DMS53 (cell line): ENCODE measurements around the gene PRKCD.

Experiments used
- DNase-seq: peaks from one replicate; lab custom pipeline; 2025; lab: John Stamatoyannopoulos, UW

The PRKCD gene

DNA sequence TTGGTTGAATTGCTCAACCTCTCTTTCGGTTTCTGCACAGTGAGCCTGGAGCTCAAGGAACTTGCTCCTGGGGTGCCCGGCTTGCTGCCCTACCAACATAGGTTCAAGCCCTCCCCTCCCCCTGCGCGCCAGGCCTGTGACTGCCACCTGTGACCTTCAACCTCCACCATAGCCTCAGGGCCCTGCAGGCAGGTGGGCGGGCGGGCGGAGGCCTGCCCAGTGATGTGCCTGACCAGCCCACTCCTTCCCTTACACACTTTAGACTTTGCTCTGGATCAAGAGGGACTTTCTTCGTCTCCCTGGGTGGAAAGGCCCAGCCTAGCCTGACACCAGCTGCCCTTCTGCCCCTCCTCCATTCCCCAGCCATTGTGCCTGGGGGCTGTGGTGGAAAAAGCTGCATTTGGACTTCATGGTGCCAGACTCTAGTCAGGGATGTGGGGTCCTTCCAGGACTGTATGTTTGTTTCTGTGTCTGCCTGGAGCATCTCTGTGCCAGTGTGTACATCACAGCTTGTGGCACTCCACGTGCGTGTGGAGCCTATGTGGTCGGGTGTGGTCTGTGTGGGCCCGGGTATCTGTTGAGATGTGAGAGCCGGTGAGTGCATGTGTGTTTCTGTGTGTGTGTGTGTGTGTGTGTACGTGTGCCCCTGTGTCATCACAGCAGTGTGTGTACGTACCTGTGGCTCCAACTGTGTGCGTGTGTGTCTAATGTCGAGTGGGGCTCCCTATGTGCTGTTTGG, 9.5 kb downstream of the PRKCD start:
- DNase-seq = no peak

DNA sequence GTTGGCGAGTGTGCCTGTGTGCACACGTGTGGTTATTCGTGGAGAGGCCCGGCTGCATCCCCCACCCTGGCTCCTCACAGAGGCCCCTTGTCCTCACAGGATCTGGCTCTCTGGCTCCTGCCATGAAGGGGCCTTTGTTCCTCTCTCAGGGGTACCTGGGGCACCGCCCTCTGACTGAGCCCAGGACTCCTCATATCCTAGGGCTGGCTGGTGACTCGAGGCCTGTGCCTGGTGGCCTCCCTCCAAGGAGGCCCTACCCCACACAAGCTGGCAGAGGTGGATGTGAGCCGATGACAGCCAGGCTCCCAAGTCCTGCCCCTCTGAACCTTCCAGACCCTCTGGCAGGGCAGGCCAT, 10.0 kb downstream of the PRKCD start:
- no peak for DNase-seq

DNA sequence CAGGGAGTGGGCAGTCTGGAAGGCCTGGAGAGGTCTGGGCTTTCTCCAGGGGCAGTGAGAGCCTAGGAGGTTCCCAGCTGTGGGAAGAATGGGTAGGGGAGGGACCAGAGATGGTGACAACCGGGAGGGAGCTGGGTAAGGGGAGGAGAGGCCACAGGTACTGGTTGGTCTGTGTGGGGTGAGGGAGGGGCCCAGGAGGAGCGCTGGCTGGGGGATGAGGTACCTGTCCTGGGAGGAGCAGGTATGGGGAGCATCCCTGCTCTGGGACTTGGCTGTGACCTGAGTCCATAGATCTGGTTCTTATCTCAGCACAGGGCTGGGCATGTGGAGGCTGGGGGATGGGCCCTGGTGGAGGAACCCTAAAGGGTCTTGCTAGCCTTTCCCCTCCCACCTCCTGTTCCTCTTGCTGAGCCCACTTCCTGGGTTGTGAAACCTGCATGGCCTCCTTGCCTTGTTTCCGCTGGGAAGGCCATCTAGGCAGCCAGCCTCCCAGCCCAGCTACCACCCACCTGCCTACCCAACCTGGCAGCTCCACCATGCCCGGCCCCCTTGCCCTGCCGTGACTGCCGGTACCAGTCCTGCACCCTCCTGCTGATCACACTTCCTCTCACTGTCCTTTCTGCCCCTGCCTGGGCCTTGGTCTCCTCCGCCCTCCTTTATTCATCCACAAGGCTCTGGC, 11.0 kb downstream of the PRKCD start:
- no peak for DNase-seq

DNA sequence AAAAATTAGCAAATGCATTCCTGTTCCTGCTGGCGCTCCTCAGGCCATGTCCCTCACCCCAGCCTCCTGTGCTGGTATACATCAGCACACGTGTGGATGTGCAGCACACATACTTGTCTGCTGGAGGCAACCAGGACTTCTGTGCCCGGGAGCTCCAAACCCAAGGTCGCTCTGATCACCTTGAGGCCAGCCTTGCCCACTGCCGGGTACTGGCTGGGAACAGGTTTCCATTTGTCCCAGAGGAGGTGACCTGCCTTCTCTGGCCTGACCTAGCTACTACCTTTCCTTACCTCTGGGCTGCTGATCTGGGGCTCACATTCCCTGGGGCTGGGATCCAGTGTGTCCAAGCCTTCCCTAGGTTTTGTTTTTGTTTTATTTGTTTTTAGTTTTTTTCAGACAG, 12.1 kb downstream of the PRKCD start:
- DNase-seq = no peak

DNA sequence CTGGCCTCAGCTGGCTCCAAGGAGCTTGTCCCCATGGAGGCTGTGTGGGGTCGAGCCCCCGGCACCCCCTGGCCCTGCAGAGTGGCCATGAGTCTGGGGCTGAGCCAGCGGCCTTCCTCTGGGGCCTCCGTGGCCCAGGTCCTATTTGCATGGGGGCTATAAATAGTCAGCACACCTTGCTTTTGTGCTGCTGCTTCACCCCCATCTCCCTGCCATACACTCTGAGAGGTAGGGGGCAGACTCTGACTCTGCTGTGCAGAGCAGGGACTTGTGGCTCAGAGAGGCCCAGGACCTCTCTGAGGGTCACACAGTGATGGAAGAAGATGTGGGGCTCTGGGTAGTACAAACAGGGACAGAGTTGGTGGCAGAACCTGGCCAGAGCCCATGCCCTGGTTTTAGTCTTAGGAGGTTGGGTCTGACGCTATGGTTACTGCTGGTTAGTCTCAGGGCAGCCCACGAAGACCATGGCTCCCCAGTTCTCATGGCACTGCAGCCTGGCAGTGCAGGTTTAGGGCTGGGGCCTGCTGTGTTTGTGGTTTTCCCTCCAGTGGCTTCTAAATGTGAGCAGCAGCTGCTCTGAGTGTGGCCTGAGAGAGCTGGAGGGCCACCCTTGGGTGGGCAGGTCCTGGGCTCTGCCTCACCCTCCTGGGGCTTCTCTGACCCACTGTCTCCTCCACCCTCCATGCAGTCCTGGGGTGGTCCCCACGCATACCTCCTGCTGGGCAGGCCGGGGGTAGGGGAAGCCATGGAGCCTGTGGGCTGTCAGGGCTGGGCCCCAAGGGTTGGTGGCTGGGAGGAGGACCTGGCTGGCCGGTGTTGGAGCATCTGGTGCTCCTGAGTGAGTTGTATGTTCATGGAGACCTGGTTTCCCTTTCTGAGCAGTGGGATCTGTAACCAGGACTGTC, 13.6 kb downstream of the PRKCD start:
- DNase-seq = no peak

DNA sequence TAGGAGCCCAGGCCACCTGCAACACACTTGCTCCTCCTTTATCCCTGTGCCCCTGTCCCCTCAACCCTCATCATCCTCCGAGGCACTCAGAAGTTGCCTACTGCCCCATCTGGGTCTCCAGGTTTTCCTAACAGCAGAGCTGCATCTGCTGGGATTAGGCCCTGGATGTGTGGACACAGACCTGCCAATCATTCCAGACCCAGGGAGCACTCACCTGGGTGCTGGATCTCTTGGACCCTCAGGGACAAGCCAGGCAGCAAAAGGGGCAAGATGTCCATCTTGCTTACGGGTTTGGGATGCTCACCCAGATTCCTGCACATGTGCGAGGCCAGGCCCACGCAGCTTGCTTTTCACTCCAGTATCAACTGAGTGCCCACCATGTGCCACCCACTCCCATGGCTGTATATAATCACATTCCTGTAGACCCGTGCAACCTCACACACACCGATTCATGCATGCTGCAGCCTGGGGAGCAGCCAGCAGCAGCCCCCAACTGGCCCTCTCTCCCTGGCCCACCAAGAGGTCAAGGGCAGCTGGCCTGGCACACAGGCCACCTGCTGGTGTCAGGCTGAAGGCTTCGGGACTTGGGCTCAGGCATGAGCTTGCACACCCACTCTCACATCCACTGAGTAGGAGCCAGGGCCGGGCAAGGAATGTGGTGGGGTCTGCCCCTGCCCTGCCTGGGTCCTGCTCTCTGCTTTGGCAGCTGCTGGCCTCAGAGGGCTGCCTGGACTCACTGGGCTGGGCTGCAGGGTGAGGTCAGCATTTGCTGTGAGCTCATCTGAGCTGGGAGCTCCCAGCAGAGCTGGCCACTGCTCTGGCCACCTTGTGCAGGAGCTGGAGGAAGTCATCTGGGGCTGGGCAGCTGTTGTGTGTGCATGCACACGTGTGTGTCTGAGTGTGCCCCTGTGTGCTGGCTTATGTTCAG, 14.9 kb downstream of the PRKCD start:
- no peak for DNase-seq

DNA sequence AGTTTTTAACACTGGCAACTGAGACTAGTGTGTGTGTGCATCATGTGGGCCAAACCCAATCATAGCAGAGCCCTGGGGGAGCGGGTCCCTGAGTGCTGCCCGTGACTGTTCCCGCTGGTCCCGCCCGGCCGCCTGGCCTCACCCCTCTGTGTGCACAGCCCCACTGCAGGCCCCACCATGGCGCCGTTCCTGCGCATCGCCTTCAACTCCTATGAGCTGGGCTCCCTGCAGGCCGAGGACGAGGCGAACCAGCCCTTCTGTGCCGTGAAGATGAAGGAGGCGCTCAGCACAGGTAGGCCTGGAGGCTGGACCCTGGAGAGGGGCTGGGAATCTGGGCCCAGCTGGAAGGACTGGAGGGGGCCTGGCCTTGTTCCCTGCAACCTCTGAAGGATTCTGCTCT, 17.2 kb downstream of the PRKCD start:
- no peak for DNase-seq

DNA sequence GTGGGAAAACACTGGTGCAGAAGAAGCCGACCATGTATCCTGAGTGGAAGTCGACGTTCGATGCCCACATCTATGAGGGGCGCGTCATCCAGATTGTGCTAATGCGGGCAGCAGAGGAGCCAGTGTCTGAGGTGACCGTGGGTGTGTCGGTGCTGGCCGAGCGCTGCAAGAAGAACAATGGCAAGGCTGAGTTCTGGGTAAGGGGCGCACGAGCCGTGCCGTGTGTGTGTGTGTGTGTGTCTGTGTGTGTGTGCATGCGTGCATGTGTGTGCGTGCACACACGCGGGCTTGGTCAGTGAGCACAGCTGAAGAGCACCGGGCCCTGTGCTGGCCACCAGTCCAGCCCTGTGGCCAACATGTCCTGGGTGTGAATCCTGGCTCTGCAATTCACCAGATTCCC, 18.6 kb downstream of the PRKCD start:
- no peak for DNase-seq

DNA sequence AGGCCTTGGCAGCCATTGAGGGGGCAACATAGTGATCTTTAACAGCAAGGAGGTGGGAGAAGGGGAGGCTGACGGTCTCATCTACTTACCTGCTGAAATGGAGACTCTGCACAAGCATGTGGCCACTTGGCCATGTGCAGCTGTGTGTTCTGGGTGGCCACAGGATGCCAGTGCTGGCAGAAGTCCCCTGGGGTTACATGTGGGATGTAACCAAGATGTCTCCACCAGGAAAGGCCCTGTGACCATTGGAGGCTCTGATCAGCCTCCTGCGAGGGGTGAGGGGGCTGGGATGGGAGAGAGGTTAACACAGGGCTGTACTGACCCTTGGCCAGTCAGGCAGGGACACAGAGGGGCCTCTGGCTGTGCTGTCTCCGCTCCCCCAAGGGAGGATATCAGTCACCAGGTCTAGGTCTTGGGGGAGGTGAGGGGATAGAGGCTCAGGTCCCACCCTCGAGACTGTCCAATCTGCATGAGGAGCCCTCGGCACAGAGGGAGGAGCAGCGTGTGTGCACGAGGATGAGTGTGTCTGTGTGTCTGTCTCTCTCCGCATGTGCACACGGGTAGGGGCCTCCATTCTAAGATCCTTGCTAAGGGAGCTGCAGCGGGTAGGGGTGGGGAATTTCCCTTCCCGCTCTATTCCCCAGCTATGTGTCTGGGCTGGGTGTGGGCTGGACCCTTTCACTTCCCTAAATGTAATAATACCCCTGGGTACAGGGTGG, 19.5 kb downstream of the PRKCD start:
- no peak for DNase-seq

DNA sequence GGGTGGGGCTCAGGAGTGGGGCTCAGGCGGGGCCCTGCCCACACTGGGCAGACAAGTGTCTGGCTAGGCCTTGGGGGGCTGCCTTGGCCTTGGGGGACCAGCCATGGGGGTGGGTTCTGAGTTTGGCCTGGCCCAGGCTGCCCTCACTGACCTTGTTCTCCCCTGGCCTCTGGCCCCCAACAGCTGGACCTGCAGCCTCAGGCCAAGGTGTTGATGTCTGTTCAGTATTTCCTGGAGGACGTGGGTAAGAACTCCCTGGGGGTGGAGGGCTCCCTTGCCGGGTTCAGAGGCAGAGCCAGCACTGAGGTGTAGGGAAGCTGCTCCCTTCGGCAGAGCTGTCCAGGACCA, 20.0 kb downstream of the PRKCD start:
- no peak for DNase-seq

DNA sequence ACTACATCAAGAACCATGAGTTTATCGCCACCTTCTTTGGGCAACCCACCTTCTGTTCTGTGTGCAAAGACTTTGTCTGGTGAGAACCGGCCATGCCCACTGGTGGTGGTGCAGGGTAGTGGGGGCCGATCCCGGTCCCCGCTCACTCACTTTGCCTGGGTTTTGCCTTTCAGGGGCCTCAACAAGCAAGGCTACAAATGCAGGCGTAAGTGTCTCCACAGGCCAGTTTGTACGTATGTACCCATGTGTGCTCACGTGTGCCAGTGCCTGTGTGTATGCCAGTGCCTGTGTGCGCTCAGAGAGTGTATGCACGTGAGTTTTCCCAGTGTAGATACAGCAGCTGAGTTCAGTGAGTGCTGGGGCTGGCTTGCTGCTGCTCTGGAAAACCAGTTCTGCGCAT, 20.5 kb downstream of the PRKCD start:
- no peak for DNase-seq

DNA sequence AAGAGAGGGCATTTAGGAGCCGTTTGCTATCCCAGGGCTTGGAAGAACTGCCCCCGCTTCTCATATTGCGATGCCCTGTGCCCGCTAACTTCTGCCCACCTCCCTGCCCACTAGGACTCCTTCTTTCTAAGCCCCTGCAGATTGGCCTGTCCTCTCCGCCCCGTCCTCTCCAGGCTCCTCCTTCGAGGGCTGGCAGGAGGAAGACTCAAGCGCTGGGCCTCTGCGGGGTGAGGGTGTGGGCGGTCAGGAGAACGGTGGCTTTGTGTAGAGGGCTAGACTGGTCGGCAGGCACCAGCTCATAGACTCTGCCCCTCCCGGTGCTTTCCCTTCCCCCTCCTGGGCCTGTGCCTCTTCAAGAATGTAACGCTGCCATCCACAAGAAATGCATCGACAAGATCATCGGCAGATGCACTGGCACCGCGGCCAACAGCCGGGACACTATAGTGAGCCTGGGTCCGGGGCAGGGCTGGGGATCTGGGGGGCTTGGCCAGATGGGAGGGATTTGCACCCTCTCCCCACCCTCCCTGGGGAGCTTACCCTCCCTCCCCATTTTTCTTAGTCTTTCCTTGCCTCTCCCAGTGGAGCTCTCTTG, 21.9 kb downstream of the PRKCD start:
- DNase-seq = no peak

DNA sequence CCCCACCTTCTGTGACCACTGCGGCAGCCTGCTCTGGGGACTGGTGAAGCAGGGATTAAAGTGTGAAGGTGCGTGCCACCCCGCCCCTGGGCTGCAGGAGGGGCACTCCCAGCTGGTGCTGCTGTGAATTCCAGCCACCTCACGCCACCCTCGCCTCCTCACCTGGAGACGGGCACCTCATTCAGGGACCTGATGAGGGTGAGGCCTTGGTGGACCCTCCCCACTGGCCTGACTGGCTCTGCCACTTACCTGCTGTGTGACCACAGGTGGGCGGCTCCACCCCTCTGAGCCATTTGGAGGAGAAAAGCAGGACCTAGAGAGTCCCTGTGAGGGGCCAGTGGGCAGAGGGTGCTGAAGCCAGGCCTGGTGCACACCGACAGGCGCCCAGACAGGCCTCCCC, 22.5 kb downstream of the PRKCD start:
- DNase-seq = no peak

DNA sequence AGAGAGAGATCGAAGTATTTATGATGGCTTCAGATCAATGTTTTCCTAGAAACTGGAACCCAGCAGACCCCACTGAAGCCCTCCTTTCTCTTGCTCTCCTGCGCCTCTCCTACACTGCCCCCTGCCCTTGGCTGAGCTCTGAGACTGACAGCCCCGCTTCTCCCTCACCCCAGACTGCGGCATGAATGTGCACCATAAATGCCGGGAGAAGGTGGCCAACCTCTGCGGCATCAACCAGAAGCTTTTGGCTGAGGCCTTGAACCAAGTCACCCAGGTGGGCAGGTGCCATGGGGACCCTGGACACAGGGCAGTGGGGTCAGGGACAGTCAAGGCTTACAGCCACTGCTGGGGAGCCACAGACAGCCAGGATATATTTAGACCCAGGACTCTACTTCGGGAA, 23.7 kb downstream of the PRKCD start:
- DNase-seq = no peak

DNA sequence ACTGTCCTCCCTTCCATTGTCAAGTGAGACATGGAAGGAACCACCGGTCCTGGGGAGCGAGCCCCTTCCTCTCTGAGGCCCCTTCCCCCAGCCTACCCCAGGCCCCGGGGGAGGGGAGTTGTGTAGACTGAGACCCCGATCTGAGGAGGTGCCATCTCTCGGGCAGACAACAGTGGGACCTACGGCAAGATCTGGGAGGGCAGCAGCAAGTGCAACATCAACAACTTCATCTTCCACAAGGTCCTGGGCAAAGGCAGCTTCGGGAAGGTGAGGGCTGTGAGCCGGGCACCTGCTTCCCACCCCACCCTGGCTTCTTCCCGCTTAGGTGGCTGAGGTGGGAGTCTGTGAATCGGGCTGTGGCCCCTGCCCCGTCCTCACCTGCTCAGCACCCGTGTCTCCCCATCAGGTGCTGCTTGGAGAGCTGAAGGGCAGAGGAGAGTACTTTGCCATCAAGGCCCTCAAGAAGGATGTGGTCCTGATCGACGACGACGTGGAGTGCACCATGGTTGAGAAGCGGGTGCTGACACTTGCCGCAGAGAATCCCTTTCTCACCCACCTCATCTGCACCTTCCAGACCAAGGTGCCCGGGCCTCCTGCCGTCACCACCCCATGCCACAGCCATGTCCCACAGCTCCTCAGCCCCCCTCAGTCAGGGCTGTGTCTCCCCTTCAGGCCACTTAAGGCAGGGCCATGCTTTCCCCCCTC, 24.9 kb downstream of the PRKCD start:
- DNase-seq = no peak

DNA sequence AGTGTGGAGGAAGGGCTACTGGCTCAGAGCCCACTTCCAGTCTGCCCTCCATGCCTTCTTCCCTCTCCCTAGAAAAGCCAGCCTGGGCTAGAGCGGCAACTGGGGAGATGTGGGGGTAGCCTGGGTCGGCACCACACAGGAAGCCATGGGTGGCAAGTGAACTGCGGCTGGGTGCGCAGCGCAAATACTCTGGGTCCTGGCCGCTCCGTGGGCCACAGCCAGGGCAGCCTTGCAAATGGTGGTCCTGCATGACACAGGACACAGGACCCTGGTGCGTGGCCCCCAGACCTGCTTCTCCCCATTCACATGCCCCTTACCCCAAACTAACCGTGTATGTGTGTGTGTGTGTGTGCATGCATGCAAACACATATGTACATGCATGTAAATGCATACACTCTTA, 25.7 kb downstream of the PRKCD start:
- DNase-seq = no peak

DNA sequence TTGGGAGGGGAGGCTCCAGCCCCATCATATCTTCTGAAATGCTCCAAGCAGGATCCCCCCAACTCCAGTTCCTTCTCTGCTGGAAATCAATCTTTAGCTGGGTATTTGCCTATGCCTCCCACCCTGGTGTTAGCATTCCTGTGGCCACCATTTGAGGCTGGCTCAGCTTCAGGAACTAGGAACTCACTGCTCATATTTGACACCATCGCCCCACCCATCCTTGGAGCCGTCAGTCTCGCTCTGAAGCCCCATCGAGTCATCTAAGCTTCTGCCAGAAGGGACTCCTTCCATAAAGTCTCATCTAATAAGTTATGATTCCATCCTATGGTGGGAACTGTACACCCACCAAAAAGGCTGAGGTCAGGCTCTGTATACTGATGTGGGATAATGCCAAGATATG, 26.4 kb downstream of the PRKCD start:
- no peak for DNase-seq

DNA sequence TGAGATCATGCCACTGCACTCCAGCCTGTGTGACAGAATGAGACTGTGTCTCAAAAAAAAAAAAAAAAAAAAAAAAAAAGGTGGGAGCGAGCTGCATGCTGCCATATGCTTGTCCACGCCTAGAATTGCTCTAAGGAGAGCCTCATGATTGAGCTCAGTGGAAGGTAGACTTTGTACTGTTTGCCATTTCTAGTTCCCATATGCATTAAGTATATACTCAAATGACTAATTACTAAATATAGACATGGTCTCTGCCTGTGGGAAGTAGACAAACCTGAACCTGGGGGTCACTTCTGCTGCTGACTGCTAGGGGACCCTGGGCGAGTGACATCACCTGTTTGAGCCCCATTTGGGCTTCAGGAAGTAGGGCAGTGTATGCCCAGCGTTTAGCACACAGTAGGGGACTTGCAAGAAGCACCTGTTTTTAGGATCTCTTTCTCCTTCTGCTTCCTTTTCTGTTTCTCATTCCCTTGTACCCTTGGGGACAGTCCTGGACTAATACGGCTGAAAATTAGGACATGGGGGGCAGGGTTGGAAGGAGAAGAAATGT, 27.2 kb downstream of the PRKCD start:
- DNase-seq = no peak

DNA sequence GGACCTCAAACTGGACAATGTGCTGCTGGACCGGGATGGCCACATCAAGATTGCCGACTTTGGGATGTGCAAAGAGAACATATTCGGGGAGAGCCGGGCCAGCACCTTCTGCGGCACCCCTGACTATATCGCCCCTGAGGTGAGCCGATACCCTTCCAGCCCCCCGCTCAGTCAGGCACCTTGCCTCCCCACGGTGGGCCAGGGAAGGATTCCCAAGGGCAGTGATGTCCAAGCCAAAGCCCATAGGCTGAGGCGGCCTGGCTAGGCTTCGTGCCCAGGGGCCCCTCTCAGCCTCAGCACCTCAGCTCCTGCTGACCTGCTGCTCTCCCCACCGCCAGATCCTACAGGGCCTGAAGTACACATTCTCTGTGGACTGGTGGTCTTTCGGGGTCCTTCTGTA, 27.7 kb downstream of the PRKCD start:
- no peak for DNase-seq

DNA sequence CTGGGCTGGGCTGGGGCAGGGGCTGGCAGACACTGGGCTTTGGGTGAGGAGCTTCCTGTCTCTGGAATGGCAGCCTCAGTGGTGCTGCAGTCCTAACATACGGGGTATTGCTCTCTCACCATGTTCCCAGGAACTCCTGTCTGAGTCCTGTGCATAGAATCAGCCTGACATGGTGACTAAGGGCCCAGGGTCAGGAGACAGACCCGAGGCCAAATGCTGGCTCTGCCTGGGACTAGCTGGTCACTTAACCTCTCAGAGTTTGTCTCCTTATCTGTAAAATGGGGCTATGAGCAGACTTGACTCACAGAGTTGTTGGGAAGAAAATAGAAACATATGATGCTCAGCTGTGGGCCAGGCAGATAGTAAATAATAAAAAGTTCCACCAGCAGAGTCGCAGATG, 28.3 kb downstream of the PRKCD start:
- no peak for DNase-seq
